Choroid plexus epithelial cell (primary cell): ENCODE measurements around the gene SPINK14.

Source experiments
- DNase-seq: peaks from one replicate; pipeline ENCODE4 v3.0.0-alpha.2; 2010; ENCODE audit warnings: low read depth
- H3K4me3 ChIP-seq: 2 replicates; pipeline ENCODE4 v1.5.1; 2011; ENCODE audit warnings: low read depth, mild to moderate bottlenecking, control low read depth, low read length, moderate library complexity
- TF ChIP-seq, protein P1 (sequence below): conservative IDR thresholded peaks from 2 replicates; pipeline ENCODE4 v1.5.1; 2011; ENCODE audit warnings: low read depth, mild to moderate bottlenecking, control low read depth, inconsistent platforms, low read length, moderate library complexity

Gene SPINK14

DNA sequence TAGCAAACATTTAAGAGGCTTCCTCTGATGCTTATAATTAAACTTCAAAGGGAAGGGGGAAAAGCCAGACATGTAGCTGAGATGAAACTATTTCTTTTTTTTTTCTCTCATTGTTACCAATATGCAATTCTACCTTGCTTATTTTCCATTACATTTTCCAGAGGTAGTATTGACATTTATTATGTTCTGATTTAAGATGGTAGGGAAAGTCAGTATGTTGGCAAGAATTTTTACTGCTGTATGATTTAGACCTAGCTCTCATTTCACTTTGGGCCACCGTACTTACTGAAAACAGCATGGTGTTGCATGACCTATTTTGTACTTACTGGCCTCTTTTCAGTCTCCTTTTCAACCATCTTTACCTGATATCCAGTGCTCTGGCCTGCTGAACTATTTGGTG, 24.9 kb downstream of the SPINK14 start:
- H3K4me3 ChIP-seq, result no peak overlapping the region
- no peak for DNase-seq
- TF ChIP-seq, protein P1, sequence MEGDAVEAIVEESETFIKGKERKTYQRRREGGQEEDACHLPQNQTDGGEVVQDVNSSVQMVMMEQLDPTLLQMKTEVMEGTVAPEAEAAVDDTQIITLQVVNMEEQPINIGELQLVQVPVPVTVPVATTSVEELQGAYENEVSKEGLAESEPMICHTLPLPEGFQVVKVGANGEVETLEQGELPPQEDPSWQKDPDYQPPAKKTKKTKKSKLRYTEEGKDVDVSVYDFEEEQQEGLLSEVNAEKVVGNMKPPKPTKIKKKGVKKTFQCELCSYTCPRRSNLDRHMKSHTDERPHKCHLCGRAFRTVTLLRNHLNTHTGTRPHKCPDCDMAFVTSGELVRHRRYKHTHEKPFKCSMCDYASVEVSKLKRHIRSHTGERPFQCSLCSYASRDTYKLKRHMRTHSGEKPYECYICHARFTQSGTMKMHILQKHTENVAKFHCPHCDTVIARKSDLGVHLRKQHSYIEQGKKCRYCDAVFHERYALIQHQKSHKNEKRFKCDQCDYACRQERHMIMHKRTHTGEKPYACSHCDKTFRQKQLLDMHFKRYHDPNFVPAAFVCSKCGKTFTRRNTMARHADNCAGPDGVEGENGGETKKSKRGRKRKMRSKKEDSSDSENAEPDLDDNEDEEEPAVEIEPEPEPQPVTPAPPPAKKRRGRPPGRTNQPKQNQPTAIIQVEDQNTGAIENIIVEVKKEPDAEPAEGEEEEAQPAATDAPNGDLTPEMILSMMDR, result no peak

DNA sequence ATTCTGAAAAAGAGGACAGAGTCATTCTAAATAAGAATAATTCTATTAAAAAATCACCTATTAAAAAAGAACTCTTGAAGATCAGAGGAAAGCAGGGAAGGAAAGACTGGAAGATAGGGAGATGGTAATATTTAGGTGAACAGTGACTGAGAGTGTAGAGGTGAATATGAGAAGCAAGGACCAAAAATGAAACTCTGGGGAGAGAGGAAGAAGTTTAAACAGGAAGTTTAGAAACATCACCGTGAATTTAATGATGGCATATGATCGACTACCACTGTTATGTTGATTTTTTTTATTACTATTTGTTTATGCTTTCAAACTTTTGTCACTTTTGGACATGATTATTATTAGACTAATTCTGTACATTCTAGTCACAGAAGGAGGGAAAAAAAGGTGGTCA, 32.8 kb downstream of the SPINK14 start:
- no peak overlapping the region for H3K4me3 ChIP-seq
- TF ChIP-seq, protein P1, result no peak
- DNase-seq, result no peak

DNA sequence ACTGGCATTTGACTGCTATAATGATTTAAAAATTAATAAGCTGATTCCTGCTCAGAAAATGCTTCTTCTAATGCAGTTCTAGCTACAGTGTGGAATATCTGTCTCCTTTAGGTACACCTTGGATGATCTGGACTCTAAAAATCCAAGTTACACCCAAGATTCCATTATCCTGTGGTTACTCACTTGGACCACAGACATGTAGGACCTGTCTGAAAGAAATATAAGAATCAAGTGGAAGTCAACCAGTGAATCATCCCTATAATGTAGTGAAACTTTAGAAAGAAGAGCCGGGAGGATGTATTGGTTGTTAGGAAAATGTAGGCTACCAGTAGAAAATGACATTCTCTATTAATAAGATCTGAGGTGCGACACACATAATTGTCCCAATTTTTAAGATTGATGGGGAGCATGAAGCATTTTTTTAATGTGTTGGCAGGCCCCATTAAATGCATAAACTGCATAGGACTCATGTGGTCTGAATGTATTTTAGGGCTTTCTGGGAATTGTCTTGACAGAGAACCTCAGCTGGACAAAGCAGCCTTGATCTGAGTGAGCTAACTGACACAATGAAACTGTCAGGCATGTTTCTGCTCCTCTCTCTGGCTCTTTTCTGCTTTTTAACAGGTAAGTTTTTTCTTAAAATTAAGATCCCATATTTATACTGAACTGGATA, 34.3 kb downstream of the SPINK14 start, which contains the start of gene SPINK6:
SPINK6 (plus strand) TSS at position 512 of the 673 bp plus-strand sequence; CDS start at position 567, 55 bp downstream.
- TF ChIP-seq, protein P1, result no peak
- DNase-seq, result no peak
- H3K4me3 ChIP-seq, result no peak within 1 kb of the TSS

DNA sequence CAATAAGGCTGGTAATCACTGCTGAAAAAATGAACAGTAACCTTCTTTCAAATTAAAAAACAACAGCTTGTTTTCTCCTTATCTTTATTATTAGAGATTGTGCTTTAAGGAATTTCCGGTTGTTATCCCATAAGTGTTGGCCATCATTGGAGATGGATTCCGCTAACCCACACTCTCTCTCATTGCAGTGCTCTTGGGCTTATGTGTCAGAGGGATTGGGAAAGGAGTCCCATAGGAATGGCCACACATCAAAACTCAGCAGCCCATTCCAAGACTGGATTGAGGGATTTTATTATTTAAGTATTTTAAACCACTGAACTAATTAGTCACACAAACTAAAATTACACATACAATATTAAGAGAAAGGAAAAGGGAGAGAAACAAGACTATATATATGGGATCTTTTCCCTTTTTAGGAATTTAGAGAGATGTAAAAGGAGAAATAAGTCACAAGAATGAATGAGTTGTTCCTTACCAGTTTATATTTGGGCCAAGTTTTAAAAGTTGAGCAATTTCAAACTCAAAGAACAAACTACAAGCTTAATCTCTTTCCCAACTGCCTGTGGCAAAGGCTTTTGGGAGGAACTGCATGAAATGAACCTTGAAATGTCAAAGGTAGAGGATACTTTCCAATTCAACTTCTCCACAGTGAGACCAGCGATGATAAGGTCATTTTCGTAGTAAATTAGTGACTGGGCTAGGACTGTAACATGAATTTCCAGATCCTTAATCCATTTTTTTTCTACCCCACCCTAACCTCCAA, 36.9 kb downstream of the SPINK14 start:
- no peak overlapping the region for H3K4me3 ChIP-seq
- DNase-seq, result no peak
- TF ChIP-seq, protein P1, result no peak

DNA sequence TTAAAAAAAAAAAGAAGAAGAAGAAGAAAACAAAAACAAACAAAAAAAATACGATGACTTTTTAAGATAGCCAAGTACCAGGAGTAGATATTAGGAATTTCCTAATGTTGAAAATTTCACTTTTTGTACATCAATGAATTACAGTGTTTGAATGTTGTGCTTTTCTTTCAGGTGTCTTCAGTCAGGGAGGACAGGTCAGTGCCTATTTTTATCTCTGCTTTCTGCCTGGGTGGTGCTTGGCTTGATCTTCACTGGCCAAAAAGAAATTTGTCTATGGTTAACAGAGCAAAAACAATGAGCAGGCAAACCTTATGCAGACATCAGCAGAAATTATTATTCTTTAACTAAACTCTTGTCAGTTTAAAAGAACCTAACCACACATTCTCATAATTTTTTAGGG, 37.5 kb downstream of the SPINK14 start:
- TF ChIP-seq, protein P1, result no peak
- no peak overlapping the region for H3K4me3 ChIP-seq
- DNase-seq, result no peak

DNA sequence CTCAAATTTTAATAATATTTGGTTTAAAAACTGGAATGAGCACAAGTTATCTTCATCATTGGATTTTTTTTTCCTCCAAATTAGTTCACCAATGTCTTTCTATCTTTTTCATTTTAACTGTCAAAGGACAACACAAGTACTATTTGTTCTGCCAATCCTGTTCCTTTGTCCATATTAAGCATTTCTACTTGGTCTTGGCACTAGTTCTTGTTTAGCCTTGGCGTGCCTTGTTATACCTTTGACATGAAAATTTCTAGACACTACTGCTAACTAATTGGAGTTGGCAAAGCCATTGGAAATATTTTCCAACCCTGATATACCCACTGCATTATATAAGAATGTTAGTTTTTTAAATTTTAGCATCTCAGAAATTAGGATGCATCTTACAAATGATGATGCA, 38.3 kb downstream of the SPINK14 start:
- no peak for DNase-seq
- no peak overlapping the region for H3K4me3 ChIP-seq
- TF ChIP-seq, protein P1, result no peak

DNA sequence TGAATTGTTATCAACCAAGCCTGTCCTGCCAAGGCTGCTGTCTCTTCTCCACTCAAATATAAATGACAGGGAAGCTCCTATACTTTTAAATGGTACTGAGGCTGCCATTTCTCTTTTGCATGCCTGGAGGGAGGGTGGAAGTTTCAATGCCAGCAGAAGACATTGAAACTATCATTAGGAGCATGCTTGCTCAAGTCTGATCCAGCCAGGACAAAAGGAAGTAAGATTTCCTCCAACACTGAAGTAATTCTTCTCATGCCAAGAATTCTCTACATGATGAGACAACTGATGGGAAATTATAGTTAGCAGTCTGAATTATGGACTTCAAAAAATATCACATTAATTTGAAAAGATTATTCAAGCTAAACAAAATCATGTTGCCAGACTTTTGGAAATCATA, 39.9 kb downstream of the SPINK14 start:
- no peak for DNase-seq
- H3K4me3 ChIP-seq, result no peak overlapping the region
- TF ChIP-seq, protein P1, result no peak
